ENCODE data around the gene ADCY7.

ADCY7 gene

DNA sequence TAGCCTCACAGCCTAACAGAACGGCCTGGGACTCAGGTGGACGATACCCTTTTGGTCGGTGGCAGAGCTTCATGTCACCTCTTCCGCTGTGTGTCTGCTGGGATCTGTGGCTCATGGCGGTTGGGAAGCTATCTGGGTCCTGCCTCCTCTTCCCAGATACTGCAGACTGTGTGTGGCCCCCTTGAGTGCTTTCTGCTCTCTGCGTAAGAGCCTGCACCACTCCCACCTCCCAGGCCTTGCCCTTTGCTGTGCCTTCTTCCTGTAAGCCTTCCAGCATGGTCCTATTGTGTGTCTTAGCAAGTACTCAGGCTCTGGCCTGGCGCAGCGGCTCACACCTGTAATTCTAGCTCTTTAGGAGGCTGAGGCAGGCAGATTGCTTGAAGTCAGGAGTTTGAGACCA, 17.5 kb upstream of the ADCY7 start:
- no peak for DNase-seq (ENCODE audit: low spot score)

DNA sequence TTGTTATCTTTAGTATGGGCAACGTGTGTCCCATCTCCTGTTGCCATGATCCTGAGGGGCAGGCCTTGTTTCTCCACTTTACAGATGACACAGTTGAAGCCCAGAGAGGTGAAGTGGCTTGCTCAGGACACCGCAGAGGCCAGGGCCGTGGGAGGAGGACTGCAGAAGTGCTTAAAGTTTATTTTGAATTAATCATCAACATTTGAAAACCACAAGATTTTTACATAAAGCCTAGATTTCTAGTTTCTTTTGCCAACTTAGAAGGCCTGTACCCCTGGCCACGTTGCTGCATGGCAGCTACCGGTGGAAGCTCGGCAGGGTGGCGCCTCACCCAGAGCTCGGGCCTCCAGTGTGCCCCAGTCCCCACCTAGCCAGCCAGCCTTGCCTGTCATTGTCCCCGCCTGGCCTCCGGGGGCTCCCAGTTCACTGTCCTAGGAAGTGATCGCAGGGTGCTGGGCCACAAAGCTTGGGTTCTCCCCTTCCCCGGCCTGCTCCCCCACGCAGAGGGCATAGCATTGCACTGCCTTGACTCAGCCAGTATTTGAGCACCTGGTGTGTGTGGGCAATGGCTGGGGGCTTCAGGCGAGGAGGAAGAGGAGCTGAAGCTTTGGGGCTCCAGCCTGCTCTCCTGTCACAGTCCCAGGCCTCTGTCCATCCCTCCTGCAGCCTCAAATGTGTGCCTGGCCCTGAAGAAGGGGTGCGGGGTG, 14.8 kb upstream of the ADCY7 start:
- peak; percentile 86 for DNase-seq (ENCODE audit: low spot score)

DNA sequence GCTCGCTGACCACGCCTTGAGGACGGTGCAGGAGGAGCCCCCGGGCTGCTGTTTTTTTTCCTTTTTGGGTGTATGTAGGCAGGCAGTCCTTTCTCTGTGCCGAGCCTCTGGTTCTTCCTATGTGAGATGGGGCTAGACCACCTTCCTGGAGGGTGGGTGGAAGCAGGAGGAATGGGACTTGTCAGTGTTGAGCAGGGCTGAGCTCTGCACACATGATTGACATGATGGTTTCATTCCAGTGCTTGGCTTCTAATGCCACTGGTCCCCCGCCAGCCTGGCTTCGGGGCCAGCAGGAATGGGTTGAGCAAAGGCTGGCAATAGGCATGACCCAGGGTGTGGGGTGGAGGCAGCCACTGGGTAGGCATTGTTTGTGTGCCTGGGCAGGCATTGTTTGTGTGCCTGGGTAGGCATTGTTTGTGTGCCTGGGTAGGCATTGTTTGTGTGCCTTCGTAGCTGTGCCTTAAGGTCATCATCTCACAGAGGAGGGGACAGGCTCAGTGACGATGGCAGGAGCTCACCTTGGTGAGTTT, 14.2 kb upstream of the ADCY7 start:
- DNase-seq (ENCODE audit: low spot score) = no peak

DNA sequence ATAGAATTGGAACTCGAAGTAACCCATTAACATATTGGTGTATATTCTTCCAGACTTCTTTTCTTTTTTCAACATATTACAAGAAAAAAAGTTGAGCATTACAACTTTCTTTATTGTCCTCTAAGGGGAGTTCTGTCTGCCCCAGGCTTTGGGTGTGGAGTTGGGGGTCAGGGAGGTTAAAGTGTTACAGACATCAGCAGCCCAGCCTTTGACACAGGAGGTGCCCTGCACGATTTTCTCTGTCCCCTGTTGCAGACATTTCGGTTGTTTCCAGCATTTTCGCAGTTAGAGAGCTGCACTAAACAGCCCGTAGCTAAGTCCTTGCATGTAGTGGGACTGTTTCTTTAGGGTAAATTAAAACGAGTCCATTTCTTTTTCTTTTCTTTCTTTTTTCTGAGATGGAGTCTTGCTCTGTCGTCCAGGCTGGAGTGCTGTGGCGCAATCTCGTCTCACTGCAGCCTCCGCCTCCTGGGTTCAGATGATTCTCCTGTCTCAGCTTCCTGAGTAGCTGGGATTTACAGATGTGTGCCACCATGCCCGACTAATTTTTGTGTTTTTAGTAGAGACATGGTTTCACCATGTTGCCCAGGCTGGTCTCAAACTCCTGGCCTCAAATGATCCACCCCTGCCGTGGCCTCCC, 13.4 kb upstream of the ADCY7 start:
- DNase-seq (ENCODE audit: low spot score) = no peak

DNA sequence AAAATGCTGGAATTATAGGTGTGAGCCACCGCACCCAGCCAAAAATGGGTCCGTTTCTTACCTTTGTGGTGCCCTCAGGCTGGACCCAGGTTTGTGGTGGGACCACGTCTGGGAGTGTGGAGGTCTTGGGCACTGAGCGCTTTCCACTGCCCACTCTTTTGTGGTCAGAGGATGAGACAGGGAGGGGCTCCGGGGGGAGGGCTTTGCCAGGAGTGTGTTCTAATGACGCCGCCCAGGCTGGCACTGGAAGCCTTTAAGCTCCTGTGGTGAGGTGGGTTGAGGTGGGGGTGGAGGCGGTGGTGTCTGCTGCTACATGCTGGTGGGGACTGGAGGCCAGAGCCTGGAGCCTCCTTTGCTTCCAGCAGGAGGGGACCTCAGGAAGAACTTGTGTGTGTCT, 12.8 kb upstream of the ADCY7 start:
- DNase-seq (ENCODE audit: low spot score) = no peak

DNA sequence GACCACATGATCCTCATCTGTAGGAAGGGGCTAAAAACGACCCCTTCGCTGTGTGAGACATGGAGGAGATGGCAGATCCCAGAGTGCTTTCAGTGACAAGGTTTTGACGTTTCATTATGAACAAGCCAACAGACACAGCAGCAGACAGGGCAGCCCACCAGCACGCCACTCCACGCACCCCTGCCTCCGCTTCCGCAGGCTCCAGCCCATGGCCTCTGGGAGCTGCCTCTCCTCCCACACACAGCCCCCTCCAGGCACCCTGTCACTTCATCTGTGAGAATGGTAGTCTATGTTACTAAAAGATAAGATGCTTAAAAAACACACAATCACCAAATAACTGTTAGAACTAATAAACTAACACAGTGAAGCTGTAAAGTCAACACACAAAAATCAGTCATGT, 12.3 kb upstream of the ADCY7 start:
- DNase-seq (ENCODE audit: low spot score) = no peak

DNA sequence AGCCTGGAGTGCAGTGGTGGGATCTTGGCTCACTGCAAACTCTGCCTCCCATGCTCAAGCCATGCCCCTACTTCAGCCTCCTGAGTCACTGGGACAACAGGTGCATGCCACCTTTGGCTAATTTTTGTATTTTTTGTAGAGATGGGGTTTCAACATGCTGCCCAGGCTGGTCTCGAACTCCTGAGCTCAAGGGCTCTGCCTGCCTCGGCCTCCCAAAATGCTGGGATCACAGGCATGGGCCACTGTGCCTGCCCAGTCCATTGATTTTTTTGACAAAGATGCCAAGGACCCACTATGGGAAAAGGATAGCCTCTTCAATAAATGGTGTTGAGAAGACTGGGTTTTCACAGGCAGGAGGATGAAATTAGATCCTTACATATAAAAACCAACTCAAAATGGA, 10.8 kb upstream of the ADCY7 start:
- no peak for DNase-seq (ENCODE audit: low spot score)

DNA sequence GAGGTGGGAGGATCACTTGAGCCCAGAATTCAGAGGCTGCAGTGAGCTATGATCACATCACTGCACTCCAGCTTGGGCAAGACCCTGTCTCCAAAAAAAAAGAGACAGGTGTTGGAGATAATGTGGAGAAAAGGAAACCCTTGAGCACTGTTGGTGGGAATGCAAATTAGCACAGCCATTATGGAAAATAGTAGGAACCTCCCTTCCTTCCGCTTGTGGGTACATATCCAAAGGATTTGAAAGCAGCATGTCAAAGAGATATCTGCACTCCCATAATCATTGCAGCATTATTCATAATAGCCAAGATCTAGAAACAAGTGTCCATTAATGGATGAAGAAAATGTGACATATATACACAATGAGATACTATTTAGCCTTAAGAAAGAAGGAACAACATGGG, 9.7 kb upstream of the ADCY7 start:
- no peak for DNase-seq (ENCODE audit: low spot score)

DNA sequence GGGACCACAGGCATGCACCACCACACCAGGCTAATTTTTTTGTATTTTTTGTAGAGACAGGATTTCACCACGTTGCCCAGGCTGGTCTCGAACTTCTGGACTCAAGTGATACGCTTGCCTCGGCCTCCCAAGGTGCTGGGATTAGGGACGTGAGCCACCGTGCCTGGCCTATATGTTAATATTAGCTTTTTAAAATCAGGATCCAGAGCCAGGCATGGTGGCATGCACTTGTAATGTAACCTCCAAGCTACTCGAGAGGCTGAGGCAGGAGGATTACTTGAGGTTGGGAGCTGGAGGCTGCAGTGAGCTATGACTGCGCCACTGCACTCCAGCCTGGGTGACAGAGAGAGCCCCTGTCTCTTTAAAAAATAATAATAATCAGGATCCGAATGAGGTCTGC, 8.5 kb upstream of the ADCY7 start:
- no peak for DNase-seq (ENCODE audit: low spot score)

DNA sequence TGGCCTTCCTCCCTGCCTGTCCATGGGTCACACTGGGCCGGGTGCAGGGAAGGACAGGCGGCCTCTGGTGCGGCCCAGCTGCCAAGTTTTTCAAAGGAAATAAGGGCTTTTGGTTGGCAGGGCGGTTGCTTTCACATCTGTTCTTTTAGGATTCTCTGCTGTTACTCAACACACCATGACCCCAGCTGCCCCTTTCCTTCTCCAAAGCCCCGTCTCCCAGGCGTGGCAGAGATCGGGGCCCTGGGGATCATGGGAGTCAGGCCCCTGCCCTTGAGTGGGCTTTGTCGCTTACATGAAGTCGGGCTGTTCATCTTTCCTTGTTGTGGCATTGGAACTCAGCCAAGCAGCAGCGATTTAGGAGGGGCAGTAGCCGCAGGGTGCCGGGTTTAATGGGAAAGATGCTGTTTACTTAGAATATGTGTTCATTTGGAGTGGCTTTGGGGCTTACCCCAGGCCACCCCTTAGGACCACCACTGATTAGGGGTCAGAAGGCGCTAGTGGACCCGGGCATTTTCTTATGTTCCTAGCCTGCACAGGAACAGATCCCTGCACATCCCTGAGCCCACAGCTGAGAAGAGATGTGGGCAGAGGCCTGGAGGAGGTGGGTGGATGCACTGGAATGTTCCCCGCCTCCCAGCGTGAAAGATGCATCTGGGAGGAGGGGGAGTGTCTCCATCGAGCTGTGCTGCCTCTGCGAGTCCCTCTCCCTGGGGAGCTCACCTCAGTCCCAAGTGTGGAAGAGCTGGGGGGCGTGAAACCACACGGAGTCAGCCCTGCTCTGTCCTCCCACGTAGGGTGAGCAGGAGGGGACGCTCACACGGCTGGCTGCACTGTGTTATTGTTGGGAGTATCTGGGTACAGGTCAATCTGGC, 6.8 kb upstream of the ADCY7 start:
- DNase-seq (ENCODE audit: low spot score) = peak; percentile 61

DNA sequence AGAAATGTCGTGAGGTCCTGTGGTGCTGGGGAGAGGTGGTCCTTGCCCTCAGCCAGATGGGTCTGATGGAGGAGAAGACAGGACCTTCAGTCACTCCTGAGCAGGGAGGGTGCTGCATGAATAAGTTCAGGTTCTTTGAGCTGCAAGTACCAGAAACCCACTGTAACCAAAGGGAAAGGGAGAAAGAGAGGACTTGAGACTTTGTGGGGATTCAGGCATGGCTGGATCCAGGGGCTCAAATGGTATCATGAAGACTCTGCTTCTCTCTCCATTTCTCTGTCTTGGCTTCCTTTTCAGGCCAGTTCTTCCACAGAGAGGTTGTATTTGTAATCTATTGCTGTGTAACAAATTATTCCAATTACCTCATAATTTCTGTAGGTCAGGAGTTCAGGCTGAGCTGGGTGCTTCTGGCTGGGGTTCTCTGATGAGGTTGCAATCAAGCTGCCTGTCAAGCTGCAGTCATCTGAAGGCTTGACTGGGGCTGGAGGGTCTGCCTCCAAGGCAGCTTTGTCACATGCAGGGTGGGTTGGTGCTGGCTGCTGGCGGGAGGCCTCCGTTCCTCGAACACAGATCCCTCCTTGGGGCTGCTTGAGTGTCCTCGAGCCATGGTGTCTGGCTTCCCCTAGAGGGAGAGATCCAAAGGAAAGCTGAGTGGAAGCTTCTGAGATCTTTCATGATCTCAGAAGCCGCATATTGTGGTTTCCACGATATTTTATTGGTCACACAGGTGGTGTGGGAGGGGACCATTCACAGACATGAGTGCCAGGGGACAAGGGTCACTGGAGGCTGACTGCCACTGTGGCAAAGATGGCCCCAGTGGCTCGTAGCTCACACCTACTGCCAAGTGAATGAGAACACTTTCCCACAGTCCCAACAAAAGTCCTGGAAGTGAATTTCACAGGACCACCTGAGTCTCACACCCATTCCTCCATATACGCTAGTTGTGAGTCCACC, 5.9 kb upstream of the ADCY7 start:
- DNase-seq (ENCODE audit: low spot score) = no peak

DNA sequence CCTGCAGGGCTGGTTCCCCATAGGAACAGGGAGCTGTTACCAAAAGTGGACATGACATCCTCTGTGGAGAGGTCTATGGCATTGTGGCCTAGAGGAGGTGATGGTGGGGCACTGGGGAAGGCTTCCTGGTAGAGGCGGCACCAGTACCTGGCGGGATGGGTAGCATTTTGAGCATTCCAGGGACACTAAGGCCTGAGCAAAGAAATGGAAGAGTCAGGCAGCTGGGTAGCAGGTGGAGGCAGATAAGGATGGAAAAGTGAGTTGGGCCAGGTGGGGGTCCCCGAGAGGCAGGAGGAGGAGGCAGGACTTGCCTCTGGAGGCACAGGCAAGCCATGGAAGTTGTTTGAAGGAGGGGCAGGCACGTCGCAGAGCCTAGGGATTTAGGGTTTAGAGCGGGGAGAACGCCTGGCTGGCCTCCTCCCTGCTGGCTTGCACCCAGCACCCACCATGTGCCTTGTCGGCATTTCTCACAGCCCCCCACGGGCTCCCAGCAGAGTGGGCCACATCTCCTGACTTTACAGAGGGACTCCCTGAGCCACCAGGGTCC, 5.1 kb upstream of the ADCY7 start:
- no peak for DNase-seq (ENCODE audit: low spot score)

DNA sequence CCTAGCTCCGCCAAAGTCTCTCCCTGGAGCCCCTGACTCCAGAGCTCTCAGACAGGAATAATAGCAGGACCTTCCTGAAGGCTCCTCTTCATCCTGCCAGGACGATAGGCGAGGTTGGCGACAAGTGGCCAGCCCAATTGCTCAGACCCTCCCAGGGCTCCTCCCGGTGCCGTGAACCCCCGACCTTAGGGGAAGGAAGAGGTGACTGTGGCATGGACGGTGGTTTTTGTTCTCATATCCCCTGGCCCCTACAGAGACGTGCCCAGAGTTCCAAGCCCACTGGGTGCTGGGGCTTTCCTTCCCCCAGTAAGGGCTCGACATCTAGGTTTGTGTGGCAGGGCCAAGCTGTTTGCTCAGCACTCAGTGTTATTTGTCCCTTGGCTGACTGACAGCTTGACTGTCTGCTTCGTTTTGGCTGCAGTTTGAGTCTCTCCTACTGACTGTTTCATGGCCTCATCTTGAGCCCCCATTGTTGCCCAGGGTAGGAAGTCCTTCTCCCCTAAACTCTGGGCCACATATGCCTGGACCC, 4.6 kb upstream of the ADCY7 start:
- no peak for DNase-seq (ENCODE audit: low spot score)

DNA sequence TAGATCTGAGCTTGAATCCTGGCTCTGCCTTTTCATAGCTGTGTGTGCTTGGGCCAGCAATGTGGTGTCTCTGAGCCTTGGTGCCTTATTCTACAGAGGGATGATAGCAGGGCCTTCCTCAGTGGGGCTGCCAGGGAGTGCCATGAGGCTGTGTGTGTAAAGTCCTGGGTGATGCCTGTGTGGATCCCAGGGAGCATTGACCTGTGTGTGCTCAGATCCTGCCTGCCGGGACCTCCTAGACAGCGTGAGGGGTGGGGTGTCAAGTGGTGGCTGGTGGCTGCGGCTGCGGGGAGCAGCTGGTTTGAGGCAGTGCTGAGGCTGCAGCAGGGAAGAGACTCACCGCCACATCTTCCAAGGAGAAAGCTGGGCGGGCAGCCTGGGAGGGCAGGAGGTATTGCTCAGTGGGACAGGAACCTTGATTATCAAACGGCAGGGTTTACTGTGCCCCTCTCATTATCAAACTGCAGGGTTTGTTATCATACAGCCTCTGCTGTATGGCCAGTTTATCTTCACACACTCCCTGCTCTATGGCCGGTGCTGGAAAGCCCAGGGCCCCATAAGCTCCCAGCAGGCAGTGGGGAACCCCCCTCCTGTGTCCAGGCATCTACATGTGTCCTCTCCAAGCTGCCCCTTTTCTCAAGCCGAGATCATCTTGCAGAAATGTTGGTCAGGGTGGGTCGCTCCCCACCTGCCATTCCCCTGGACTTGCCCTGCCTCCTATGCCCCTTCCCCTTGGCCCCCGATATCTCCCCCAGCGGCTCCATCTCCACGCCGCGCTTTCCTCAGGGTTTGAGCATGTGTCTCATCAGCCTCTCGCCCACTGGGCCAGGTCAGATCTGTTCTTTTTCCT, 3.1 kb upstream of the ADCY7 start:
- no peak for DNase-seq (ENCODE audit: low spot score)

DNA sequence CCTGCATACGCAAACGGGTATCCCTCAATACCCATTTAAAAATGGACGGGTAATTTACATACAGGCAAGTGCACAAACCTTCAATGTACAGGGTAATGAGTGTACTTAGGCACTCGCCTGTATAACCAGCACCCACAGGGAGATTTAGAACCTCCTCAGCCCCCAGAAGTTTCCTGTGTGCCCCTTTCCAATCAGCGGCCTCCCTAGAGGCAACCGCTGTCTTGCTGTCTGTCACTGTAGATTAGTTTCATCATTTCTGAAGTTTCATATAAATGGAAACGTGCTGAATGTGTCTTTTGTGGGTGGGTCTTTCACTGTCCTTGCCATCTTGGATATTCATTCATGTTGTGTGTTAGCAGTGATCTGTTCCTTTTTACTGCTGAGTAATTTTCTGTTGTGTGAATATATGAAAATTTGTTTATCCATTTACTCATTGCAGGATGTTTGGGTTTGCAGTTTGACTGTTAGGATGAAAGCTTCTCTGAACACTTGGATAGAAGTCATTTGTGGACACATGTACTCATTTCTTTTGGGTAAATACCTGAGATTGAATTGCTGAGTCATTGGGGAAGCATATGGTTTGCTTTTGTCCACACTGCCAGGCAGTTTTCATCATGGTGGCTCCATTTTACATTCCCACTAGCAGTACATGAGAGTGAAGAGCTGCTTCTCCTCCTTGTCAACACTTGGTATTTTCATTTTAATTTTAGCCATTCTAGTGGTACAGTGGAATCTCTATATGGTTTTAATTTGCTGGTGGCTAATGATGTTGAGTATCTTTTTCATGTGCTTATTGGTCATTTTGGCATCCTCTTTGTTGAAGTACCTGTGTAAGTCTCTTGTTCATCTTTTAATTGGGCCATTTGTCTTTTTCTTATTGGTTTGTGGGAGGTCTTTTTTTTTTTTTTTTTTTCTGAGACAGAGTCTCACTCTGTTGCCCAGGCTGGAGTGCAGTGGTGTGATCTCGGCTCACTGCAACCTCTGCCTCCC, 2.1 kb upstream of the ADCY7 start:
- DNase-seq (ENCODE audit: low spot score) = no peak

DNA sequence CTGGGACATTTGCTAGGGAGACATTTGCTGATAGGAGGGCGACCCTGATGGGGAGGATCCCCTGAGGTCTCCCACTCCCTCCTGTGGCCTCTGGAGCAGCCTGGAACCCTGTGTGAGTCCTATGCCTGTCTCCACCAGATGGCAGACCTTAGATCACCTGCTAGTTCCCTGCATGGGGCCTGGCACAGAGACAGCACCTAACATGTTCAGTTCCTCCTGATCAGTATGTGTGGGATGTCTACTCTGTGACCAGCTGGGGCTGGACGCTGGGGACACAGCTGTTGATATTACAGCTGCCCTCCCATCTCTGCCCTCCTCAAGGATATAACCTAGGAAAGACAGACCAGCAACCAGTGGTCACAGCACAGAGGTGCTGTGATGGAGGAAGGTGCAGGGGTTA, 1.1 kb upstream of the ADCY7 start:
- no peak for DNase-seq (ENCODE audit: low spot score)

DNA sequence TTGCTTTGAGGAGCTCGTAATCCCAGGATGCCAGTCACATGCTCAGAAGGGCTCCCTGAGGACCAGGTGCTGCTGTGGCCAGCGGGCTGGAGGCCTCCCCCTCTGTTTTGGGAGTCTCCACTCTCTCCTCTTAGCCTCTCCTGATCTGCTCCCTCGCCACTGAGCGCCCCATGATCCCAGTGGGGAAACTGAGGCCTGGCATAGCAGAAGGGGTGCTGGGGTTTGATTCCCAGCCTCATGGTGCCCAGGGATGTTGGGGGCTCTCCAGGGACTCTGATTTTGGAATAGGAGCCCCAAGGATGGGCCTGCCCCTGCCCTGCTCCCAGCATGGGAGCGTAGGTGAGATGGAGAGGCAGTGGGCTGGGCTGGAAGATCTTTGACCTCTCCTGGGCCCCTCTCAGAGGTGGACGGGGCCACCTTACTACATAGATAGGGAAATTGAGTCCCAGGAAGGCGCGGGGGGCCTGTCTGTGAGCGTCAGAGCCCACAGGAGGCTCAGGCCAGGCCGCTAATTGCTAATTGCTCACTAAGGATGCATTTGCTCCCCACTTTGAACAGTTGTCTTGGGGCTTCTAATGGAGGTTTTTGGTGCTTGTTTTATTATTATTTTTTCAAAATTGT, 525 bp upstream of the ADCY7 start:
- DNase-seq (ENCODE audit: low spot score) = no peak

DNA sequence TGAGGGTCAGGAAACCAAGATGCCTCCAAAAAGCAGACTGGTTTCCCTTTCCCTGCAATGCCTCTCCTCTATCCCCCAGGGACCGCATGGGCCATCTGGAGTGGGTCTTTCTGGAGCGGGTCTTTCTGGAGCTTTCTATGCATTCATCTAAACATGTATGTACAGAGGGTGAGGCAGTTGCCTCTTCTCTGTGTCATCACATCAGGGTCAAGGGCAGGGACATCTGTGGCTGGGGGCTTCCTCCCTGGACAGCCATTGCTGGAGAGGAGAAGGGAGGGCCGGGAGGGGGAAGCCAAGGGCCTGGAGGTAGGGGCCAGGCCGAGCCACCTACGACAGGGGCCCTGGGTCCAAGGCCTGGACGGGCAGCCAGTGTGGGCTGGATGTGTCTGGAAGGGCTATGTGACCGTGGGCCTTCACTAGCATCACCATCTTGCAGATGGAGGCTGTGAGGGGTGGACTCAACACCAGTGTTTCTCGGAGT, 840 bp downstream of the ADCY7 start:
- no peak for DNase-seq (ENCODE audit: low spot score)
